Neural progenitor cell (in vitro differentiated cells): ENCODE measurements around the gene NDUFA13.

Source experiments
- CTCF ChIP-seq: fragments of 200-600 bp; sonication (generic); IDR thresholded peaks from 2 replicates; pipeline ENCODE4 v1.5.1; 2017; ENCODE audit warnings: antibody characterized with exemption, mild to moderate bottlenecking
- EZH2 ChIP-seq: fragments of 200-600 bp; sonication (generic); IDR thresholded peaks from 2 replicates; pipeline ENCODE4 v1.6.1; 2017; ENCODE audit warnings: antibody characterized with exemption, mild to moderate bottlenecking, moderate library complexity

- TF ChIP-seq EZH2, result no peak
- TF ChIP-seq CTCF, result peak; percentile 92
These were observed 25.6 kb upstream of the NDUFA13 start for GRCh38 chr19:19490214-19490968.
